Small intestine (tissue), 7 donors: ENCODE results near the gene ZEB2. TPM values are rescaled to one million over a fixed set of nuclear protein-coding genes. Genes with fewer than 3 reads are reported as not detected.

Experiments
- DNase-seq, 2 donors: peaks; one replicate each; pipeline versions ENCODE4 v3.0.0 to v3.0.0-alpha.2; 2013
- FAIRE-seq: peaks from 2 replicates; lab custom pipeline; 2012; peaks lifted over from hg19 to GRCh38; lab: Jason Lieb, UNC
- H3K27ac ChIP-seq, 3 donors: one replicate each; pipeline ENCODE4 v1.5.1; 2013; ENCODE audit warnings: low read length in 2 of 3, mild to moderate bottlenecking in 2 of 3, control low read depth in 1 of 3, inconsistent platforms in 1 of 3, low read depth in 1 of 3, moderate library complexity in 1 of 3
- H3K27me3 ChIP-seq, 3 donors: one replicate each; pipeline ENCODE4 v1.6.1; 2013; ENCODE audit warnings: low read length in 3 of 3, inconsistent platforms in 1 of 3; ENCODE audit not compliant: control insufficient read depth in 3 of 3, insufficient read depth in 3 of 3
- H3K36me3 ChIP-seq, 3 donors: one replicate each; pipeline ENCODE4 v1.6.1; 2013; ENCODE audit warnings: low read length in 3 of 3, inconsistent platforms in 1 of 3, low read depth in 1 of 3, mild to moderate bottlenecking in 1 of 3, moderate library complexity in 1 of 3; ENCODE audit not compliant: control insufficient read depth in 3 of 3, insufficient read depth in 2 of 3
- H3K4me1 ChIP-seq, 3 donors: one replicate each; pipeline ENCODE4 v1.6.1; 2013; ENCODE audit warnings: low read length in 2 of 3, inconsistent platforms in 1 of 3, low read depth in 1 of 3, mild to moderate bottlenecking in 1 of 3, moderate library complexity in 1 of 3; ENCODE audit not compliant: control insufficient read depth in 3 of 3, insufficient read depth in 2 of 3
- H3K4me3 ChIP-seq, 3 donors: one replicate each; pipeline ENCODE4 v1.5.1; 2013; ENCODE audit warnings: low read length in 3 of 3, control low read depth in 1 of 3, inconsistent platforms in 1 of 3, low read depth in 1 of 3, mild to moderate bottlenecking in 1 of 3, moderate library complexity in 1 of 3
- H3K9me3 ChIP-seq, 2 donors: one replicate each; pipeline ENCODE4 v1.6.1; 2013; ENCODE audit warnings: low read depth in 1 of 2, low read length in 1 of 2; ENCODE audit not compliant: control insufficient read depth in 2 of 2, insufficient read depth in 1 of 2
- WGBS, 3 donors: extraction: QIAGEN DNeasy Blood & Tissue Kit; methylation state at CpG; one replicate each; pipeline ENCODE4 v1.1.7; 2013; 5-methylcytosine and 5-hydroxymethylcytosine counted together
- polyA plus RNA-seq, 4 donors: library from polyadenylated mRNA; stranded (reverse) in 3 of 4; unstranded in 1 of 4; fragments of 200-250 nt in 3 of 4; fragments of 120-200 nt in 1 of 4; gene quantifications; one replicate each; pipeline versions ENCODE4 v1.2.1 to v1.2.3, GENCODE V29; 2013
- donor health status: healthy with polysubstance abuse.
- donor health status: control.
- donor health status: control.
- donor health status: Bipolar disorder and iron deficiency.
- donor health status: healthy.

Gene ZEB2
- polyA plus RNA-seq, 4 donors, result 2.0 to 30.9 (median 15.3) TPM

DNA sequence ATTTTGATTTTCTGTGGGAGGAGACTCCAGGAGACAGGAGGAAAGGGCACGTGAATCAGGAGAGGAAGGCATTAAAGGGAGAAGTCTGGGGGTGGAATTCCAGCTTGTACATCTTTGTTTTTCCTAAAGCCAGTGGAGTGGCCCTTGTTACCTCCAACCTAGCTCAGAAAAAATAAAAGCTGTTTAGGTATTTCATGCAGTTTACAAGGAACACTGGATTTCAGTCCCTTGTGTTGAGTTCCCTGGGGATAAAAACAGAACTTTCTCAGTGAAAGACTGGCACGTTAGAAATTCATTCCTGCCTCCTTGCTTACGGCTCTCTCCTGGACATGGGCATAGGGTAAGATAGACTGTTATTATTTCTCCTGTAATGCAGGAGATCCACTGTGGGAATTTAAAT, 170.2 kb downstream of the ZEB2 start:
- WGBS, 3 donors, result 76 to 83% (median 77%) methylated on average over 3 of the region's 3 CpGs
- Histone ChIP-seq H3K27me3 (no peaks in the 10 kb centered on the region), H3K36me3 (no peaks in the 10 kb centered on the region), H3K4me3 (no peak overlapping the region), H3K9me3 (no peaks in the 10 kb centered on the region), H3K27ac (no peak overlapping the region), H3K4me1 (no peaks in the 10 kb centered on the region)
- DNase-seq (no peak), FAIRE-seq (no peak)

DNA sequence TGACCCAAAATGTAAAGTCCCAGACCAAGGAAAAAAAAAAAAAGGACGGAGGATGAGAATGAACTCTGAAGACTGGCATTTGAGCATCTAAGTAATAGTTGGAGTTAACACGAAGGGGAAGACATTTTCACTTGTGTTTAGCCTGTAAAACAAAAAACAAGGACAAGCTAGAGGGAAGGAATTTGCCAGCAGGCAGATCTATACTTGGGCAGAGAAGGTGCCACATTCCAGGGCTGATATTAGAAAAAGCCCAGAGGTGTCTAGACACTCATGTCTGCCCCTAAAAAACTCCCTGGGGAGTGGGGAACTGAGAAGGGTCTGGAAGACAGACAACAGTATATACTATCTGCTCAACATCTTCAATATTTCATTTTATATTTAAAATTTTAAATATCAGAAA, 171.1 kb downstream of the ZEB2 start:
- H3K27ac ChIP-seq, result no peak overlapping the region
- FAIRE-seq, result no peak
- 78 to 88% (median 81%) methylated on average over 2 of the region's 2 CpGs for WGBS, 3 donors

DNA sequence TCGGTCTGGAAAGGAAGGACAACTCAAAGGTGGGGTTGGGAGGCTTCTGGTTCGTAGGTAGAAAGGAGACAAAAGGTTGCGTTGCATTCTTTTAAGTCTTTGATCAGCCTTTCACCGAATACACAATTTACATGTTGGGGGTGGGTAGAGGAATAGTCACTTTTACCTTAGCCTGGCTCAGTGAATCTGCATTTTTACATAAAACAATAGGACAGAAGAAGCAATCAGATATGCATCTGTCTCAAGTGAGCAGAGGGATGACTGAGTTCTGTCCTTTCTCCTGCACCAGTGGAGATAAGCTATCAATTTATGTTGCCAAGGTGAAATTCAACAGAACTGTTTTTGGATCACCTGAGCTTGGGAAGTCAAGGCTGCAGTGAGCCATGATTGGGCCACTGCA, 173.7 kb downstream of the ZEB2 start:
- H3K36me3 ChIP-seq, result no peaks in the 10 kb centered on the region
- no peak overlapping the region for H3K27ac ChIP-seq
- DNase-seq (no peak), FAIRE-seq (no peak)
- H3K4me3 ChIP-seq, result no peak overlapping the region
- H3K4me1 ChIP-seq, result no peaks in the 10 kb centered on the region
- no peaks in the 10 kb centered on the region for H3K9me3 ChIP-seq
- H3K27me3 ChIP-seq, result no peaks in the 10 kb centered on the region
- WGBS, 3 donors, result 86 to 93% (median 93%) methylated on average over 4 of the region's 4 CpGs

More for the DNA sequence above, 171.1 kb downstream of the ZEB2 start:
- Histone ChIP-seq H3K27me3 (no peaks in the 10 kb centered on the region), H3K36me3 (no peaks in the 10 kb centered on the region), H3K4me1 (no peaks in the 10 kb centered on the region), H3K4me3 (no peak overlapping the region), H3K9me3 (no peaks in the 10 kb centered on the region)
- no peak for DNase-seq

DNA sequence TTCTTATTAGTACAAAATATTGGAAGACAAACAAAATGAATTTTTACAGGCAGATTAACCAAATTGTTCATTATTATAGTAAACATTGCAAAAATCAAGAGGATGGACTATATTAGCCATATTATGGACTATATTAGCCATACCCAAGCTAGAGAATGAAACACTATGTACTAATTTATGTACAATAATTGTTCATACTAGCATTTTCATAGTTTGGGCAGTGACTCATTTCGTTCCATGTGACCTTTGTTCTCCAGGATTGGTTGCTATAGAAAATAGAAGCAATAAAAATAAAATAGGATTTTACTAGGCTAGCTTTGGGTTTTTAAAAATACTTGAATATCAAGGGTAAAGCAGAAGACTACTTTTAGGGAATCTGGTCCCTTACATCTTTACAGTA, 176.8 kb downstream of the ZEB2 start:
- no peaks in the 10 kb centered on the region for H3K27me3 ChIP-seq
- 8 to 35% (median 27%) methylated on average over 1 of the region's 1 CpG for WGBS, 3 donors
- H3K27ac ChIP-seq, result no peak overlapping the region
- no peak for FAIRE-seq
- H3K4me3 ChIP-seq, result no peak overlapping the region
- no peaks in the 10 kb centered on the region for H3K9me3 ChIP-seq
- H3K4me1 ChIP-seq, result no peaks in the 10 kb centered on the region
- no peaks in the 10 kb centered on the region for H3K36me3 ChIP-seq
- peak; percentile 54 to 57 for DNase-seq

DNA sequence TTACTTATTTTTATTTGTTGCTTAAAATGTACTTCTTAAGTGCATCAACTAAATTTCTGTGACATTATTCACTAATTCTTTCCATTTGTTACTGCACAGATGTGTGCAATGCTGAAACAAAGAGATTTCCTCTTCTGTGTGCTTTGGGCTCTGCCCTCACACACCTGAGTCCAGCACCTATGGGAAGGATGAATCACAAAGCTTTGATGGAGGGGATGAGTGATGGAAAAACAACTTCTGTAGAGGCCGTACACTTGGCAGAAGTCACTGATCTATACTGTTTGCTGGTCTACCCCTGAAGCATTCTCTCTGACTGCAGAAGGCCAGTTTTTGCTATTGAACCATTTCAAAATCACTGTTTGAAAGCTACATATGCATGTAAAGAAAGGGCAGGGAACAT, 178.4 kb downstream of the ZEB2 start:
- DNase-seq, result no peak

DNA sequence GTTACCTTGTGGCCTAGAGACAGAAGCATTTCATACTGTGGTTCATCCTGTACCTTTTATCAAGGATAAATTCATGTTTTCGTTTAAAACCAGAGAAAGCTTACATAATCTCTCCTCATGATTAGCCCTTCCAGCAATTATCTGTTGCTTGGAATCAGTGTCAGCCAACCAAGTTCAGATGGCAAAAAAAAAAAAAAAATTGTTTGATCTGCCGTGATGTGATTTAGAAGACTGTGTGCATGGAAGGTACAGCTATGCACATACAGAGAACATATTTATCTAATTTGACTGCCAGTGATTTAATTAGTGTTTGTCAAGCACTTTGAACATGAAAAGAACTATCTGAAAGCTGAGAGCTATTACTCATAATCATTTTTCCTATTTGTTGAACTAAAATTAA, 180.9 kb downstream of the ZEB2 start:
- FAIRE-seq (no peak), DNase-seq (no peak)
- Histone ChIP-seq H3K27me3 (no peaks in the 10 kb centered on the region), H3K4me1 (no peaks in the 10 kb centered on the region), H3K9me3 (no peaks in the 10 kb centered on the region), H3K36me3 (no peaks in the 10 kb centered on the region), H3K27ac (no peak overlapping the region), H3K4me3 (no peak overlapping the region)
- 88 to 96% (median 90%) methylated on average over 2 of the region's 2 CpGs for WGBS, 3 donors

More for the DNA sequence above, 178.4 kb downstream of the ZEB2 start:
- Histone ChIP-seq H3K36me3 (no peaks in the 10 kb centered on the region), H3K9me3 (no peaks in the 10 kb centered on the region), H3K27ac (no peak overlapping the region), H3K4me1 (no peaks in the 10 kb centered on the region), H3K4me3 (no peak overlapping the region), H3K27me3 (no peaks in the 10 kb centered on the region)
- FAIRE-seq, result no peak
- 86 to 88% (median 88%) methylated on average over 1 of the region's 1 CpG for WGBS, 3 donors

DNA sequence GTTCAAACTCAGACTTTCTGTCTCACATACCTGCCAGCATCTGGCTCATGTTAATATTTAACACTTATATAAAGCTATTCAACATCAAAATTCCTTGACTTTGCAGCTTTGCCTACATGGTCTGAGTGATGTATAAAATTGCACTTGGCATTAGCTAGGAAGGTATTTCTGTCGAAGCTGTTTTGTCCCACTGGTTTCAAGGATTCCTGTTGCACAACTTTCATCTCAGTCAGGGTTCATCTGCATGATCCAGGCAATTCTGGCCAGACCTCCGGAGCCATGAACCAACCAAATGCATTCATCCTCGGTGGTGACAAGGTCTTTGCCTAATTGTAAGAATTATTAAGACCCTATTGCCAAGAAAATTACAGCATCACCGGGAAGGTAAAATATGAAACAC, 185.4 kb downstream of the ZEB2 start:
- WGBS, 3 donors, result 74 to 81% (median 81%) methylated on average over 4 of the region's 4 CpGs
- peaks cover 0 to 6% (median 3%) of the 10 kb centered on the region in 3 donors for H3K4me1 ChIP-seq
- no peaks in the 10 kb centered on the region for H3K27me3 ChIP-seq
- FAIRE-seq, result no peak
- no peak for DNase-seq
- H3K4me3 ChIP-seq, result no peak overlapping the region
- H3K9me3 ChIP-seq, result no peaks in the 10 kb centered on the region
- no peaks in the 10 kb centered on the region for H3K36me3 ChIP-seq
- H3K27ac ChIP-seq, result no peak overlapping the region
